Endodermal cell (in vitro differentiated cells): ENCODE data around the gene RNF32. TPM values are rescaled to one million over a fixed set of nuclear protein-coding genes. Genes with fewer than 3 reads are reported as not detected.
A peak's percentile ranks its signal among the peaks of the same experiment; 100 is the strongest.

ENCODE experiments used
- DNase-seq: peaks from one replicate; pipeline ENCODE4 v3.0.0-alpha.2; 2017
- H3K27ac ChIP-seq: 2 replicates; pipeline ENCODE4 v1.5.1; 2013; ENCODE audit warnings: mild to moderate bottlenecking, low read depth, low read length, moderate library complexity
- H3K27me3 ChIP-seq: 2 replicates; pipeline ENCODE4 v1.6.1; 2013; ENCODE audit warnings: mild to moderate bottlenecking, low read length, moderate library complexity; ENCODE audit not compliant: insufficient read depth, control insufficient read depth, poor library complexity, severe bottlenecking
- H3K36me3 ChIP-seq: 2 replicates; pipeline ENCODE4 v1.7.0; 2013; ENCODE audit warnings: mild to moderate bottlenecking, low read length, moderate library complexity; ENCODE audit not compliant: control insufficient read depth, insufficient read depth
- H3K4me1 ChIP-seq: one replicate; pipeline ENCODE4 v1.7.0; 2013; ENCODE audit warnings: low read length; ENCODE audit not compliant: control insufficient read depth, insufficient read depth
- H3K4me3 ChIP-seq: 2 replicates; pipeline ENCODE4 v1.5.1; 2013; ENCODE audit warnings: mild to moderate bottlenecking, low read length, moderate library complexity
- H3K9ac ChIP-seq: 2 replicates; pipeline ENCODE4 v1.6.1; 2013; ENCODE audit warnings: mild to moderate bottlenecking, low read length, moderate library complexity; ENCODE audit not compliant: poor library complexity, severe bottlenecking; ENCODE audit errors: extremely low read depth
- H3K9me3 ChIP-seq: 2 replicates; pipeline ENCODE4 v1.6.1; 2013; ENCODE audit warnings: mild to moderate bottlenecking, low read length, moderate library complexity; ENCODE audit not compliant: control insufficient read depth
- H3K27ac Mint-ChIP-seq: 2 replicates; pipeline ENCODE4 v1.8.0; 2020; ENCODE audit warnings: mixed read lengths
- H3K27me3 Mint-ChIP-seq: 2 replicates; pipeline ENCODE4 v1.8.0; 2021; ENCODE audit warnings: mild to moderate bottlenecking, mixed read lengths; ENCODE audit not compliant: insufficient read depth
- H3K36me3 Mint-ChIP-seq: 2 replicates; pipeline ENCODE4 v1.8.0; 2020; ENCODE audit warnings: low read depth, mixed read lengths
- H3K4me1 Mint-ChIP-seq: 2 replicates; pipeline ENCODE4 v1.8.0; 2020; ENCODE audit warnings: mixed read lengths
- H3K4me3 Mint-ChIP-seq: 2 replicates; pipeline ENCODE4 v1.8.0; 2020; ENCODE audit warnings: mild to moderate bottlenecking, moderate library complexity, mixed read lengths
- H3K9me3 Mint-ChIP-seq: 2 replicates; pipeline ENCODE4 v1.8.0; 2020; ENCODE audit warnings: mild to moderate bottlenecking, mixed read lengths
- WGBS, 2 experiments: methylation state at CpG; one replicate each; pipeline versions ENCODE4 v1.1.5 to v1.1.7; 2013; ENCODE audit warnings: missing lambda C conversion rate in 2 of 2, mixed read lengths in 1 of 2; ENCODE audit not compliant: insufficient coverage in 1 of 2, insufficient read length in 1 of 2; 5-methylcytosine and 5-hydroxymethylcytosine counted together
- total RNA-seq, 2 donors: library from RNA; stranded (reverse); fragmentation: NEBNext Ultra II Directional in 1 of 2; extraction: Animal tissue kit (Norgen Biotek cat#: 25700) in 1 of 2; gene quantifications; 2 replicates in 1 of 2; 3 replicates in 1 of 2; pipeline ENCODE4 v1.2.1, GENCODE V29; 2021
- TF ChIP-seq, protein P1 (sequence below): fragments of 200-600 bp; sonication (generic); conservative IDR thresholded peaks from 2 replicates; pipeline ENCODE4 v1.5.0; 2021; ENCODE audit warnings: antibody characterized with exemption, mild to moderate bottlenecking

The RNF32 gene
- total RNA-seq, 2 donors from 2014 or later, result 1.1 to 2.5 TPM

DNA sequence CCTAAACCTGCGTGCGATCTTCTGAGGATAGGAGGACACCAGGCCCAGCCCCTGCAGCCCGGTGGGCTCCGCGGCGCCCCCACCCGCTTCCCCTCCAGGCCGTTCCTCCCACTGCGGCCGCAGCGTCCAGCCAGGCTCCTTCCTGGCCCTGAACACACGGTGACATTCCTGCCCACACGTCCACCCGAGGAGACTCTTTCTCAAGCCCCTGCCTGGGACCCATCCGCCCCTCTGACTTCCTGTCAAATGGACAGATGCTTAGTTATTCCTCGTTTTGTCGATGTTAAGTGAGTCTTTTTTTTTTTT, 32.4 kb upstream of the RNF32 start:
- Histone ChIP-seq H3K4me1 (no peaks in the 10 kb centered on the region), H3K27me3 (no peaks in the 10 kb centered on the region), H3K9ac (no peak overlapping the region), H3K27ac (no peak overlapping the region), H3K36me3 (no peaks in the 10 kb centered on the region), H3K4me3 (no peak overlapping the region), H3K9me3 (no peaks in the 10 kb centered on the region)
- H3K4me1 Mint-ChIP-seq, result peaks cover 38% of the 10 kb centered on the region
- TF ChIP-seq, protein P1, sequence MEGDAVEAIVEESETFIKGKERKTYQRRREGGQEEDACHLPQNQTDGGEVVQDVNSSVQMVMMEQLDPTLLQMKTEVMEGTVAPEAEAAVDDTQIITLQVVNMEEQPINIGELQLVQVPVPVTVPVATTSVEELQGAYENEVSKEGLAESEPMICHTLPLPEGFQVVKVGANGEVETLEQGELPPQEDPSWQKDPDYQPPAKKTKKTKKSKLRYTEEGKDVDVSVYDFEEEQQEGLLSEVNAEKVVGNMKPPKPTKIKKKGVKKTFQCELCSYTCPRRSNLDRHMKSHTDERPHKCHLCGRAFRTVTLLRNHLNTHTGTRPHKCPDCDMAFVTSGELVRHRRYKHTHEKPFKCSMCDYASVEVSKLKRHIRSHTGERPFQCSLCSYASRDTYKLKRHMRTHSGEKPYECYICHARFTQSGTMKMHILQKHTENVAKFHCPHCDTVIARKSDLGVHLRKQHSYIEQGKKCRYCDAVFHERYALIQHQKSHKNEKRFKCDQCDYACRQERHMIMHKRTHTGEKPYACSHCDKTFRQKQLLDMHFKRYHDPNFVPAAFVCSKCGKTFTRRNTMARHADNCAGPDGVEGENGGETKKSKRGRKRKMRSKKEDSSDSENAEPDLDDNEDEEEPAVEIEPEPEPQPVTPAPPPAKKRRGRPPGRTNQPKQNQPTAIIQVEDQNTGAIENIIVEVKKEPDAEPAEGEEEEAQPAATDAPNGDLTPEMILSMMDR, result no peak
- DNase-seq, result no peak
- 95 to 97% methylated on average over 14 to 17 of the region's 17 CpGs for WGBS, 2 experiments
- peaks cover 1% of the 10 kb centered on the region for H3K36me3 Mint-ChIP-seq
- no peak overlapping the region for H3K27ac Mint-ChIP-seq
- H3K27me3 Mint-ChIP-seq, result peaks cover 8% of the 10 kb centered on the region
- peaks cover 2% of the 10 kb centered on the region for H3K9me3 Mint-ChIP-seq
- H3K4me3 Mint-ChIP-seq, result no peak overlapping the region

GRCh38 chr7:156609010-156609877, 31.3 kb upstream of the RNF32 start:
- peak overlapping the region; percentile 15 for H3K4me3 ChIP-seq
- H3K27ac ChIP-seq, result no peak overlapping the region
- H3K4me1 ChIP-seq, result no peaks in the 10 kb centered on the region
- Mint-ChIP-seq H3K27ac (peak overlapping the region; percentile 55), H3K27me3 (peaks cover 8% of the 10 kb centered on the region), H3K9me3 (peaks cover 2% of the 10 kb centered on the region), H3K36me3 (peaks cover 1% of the 10 kb centered on the region), H3K4me1 (peaks cover 32% of the 10 kb centered on the region), H3K4me3 (peak overlapping the region; percentile 37)
- H3K9ac ChIP-seq, result no peak overlapping the region
- no peaks in the 10 kb centered on the region for H3K27me3 ChIP-seq
- no peaks in the 10 kb centered on the region for H3K9me3 ChIP-seq
- WGBS, 2 experiments, result 75 to 96% methylated on average over 5 to 7 of the region's 7 CpGs
- DNase-seq, result no peak
- H3K36me3 ChIP-seq, result no peaks in the 10 kb centered on the region
- TF ChIP-seq, protein P1, result no peak

- Mint-ChIP-seq H3K9me3 (peaks cover 2% of the 10 kb centered on the region), H3K4me1 (peaks cover 33% of the 10 kb centered on the region), H3K36me3 (peaks cover 1% of the 10 kb centered on the region), H3K27me3 (peaks cover 5% of the 10 kb centered on the region), H3K27ac (no peak overlapping the region), H3K4me3 (no peak overlapping the region)
- TF ChIP-seq, protein P1, result no peak
- Histone ChIP-seq H3K27me3 (no peaks in the 10 kb centered on the region), H3K27ac (no peak overlapping the region), H3K9ac (no peak overlapping the region), H3K4me3 (no peak overlapping the region), H3K9me3 (no peaks in the 10 kb centered on the region), H3K36me3 (no peaks in the 10 kb centered on the region), H3K4me1 (no peaks in the 10 kb centered on the region)
- 91 to 95% methylated on average over 6 to 11 of the region's 11 CpGs for WGBS, 2 experiments
- DNase-seq, result no peak
These were observed 30.4 kb upstream of the RNF32 start for GRCh38 chr7:156610130-156610529.
